SIG-M5 (cell line): Measurements from ENCODE around the gene PARD6G.

Experiments used
- DNase-seq: peaks from one replicate; lab custom pipeline; 2025; lab: John Stamatoyannopoulos, UW

Gene PARD6G

DNA sequence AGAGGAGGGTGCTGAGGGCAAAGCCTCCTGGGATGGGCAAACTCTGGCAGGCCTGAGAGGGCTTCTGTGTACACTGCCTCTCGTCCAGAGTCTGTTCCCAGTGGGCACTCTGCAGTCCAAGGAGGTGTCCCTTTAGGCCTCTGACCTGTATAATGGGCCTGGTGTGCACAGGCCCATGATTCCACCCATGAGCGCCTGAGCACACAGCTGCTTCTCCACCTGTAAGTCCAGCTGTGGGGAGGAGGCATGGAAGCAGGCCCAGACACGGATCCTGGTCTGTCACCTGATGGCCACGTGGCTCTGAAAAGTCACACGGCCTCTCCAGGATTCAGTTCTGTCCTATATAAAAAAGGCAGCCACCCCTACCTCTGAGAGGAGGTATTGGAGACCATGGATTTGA lies 57.0 kb downstream of the PARD6G start:
- no peak for DNase-seq

DNA sequence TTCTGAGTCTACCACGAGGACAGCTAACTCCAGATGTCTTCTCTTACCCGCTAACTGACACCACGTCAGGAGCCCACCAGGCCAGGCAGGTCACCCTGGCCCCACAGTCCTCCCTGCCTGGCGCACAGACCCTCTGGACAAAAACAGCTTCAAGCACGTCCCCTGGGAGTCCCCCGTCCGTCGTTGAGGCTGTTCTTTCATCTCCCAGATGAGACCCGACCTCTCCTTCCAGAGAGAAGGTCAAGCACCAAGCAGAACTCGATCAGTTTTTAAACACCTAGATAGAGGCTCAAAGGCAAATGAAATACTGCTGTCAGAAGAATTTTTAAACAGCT lies 57.8 kb downstream of the PARD6G start:
- DNase-seq: no peak

DNA sequence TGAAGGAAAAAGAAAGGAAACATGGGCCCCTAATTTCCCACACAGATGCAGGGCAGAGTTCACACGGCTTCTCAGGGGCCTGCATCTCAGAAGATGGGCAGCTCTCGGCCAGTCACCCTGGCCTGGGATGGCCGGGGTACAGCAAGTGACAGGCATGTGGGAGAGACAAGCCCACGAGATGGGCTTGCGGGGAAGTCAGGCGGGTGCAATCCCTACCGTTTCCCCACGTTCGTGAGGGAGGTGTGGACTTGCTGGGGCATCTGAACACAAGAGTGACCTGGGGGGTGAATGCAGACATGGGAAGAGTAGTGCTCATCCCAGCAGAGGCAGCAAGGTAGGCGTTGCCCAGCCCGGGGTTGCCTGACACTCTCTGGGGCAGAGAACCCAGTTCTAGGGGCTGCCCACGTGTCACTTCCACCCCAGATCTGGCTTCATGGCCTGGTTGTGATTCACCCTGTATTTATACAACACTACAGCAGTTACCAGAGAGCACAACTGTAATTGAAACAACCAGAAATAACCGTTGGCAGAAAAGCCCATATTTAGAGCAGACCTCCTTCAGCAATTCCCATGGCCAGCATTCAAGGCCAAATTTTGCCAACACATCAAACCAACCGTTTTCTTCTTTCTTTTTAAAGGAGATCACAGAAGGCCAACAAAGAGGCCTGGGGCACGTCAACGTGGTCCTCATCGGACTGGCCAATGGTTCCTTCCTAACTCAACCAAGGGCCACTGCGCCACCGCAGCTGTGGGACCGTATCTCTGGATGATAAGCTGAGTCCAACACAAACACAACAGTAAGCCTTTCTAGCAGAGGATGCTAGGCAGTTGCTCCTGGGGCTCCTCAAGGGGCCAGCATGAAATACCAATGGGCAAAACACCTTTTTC lies 58.4 kb downstream of the PARD6G start:
- DNase-seq: no peak

DNA sequence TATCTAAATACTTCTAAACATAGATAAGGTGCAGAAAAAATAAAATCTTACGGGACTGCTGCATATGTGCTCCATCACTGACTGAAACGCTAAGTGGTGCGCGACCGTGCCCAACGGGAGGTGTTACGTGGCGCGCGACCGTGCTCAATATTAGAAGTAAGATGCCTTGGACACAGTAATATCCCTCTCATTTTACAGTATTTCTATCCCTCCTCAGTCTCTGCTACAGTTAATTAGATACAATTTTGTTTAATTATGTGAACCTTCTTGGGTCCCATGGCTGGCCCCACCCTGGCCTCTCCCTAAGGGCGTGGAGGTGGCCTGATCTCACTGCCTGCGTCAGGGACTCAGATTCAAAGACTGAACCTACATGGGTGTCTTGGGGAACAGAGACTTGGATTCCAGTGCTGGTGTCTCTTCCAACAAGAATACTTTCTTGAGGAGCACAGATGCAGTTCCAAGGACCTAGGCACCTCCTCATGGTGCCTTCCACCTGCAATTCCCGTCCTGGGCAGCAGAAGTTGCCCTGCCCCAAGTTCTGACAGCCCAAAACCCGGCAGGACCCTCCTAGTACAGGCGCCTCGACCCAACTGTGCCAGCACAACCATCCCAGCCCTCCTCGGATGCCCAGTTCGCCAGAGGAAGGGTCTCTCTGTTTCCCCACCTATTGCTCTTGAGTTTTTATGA lies 59.2 kb downstream of the PARD6G start:
- DNase-seq: no peak

DNA sequence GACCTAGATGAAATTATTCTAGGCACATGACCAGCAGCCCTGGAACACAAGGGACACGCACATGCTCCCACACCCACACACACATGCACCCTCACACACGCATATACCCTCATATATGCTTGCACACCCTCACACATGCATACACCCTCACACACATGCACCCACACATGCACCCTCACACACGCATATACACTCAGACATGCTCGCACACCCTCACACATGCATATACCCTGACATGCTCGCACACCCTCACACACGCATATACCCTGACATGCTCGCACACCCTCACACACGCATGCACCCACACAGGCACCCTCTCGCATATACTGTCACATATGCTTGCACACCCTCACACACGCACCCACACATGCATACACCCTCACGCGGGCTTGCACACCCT lies 61.8 kb downstream of the PARD6G start:
- no peak for DNase-seq

DNA sequence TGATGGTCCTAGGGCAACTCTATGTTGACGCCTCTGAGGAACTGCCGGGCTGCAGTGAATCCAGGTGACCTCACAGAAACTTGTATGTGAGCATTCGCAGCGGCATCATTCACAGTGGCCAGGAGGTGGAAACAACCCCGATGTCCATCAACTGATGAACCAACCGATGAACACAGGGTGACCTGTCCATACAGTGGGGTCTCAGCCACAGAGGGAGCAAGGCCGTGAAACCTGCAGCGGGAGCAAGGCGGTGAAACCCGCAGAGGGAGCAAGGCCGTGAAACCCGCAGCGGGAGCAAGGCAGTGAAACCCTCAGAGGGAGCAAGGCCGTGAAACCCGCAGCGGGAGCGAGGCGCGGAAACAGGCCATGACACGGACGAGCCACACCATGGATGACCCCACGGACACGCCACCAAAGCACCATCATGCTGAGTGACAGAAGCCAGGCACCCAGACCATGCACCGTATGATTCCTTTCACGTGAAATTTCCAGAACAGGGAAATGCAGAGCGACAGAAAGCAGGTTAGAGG lies 63.0 kb downstream of the PARD6G start:
- no peak for DNase-seq

DNA sequence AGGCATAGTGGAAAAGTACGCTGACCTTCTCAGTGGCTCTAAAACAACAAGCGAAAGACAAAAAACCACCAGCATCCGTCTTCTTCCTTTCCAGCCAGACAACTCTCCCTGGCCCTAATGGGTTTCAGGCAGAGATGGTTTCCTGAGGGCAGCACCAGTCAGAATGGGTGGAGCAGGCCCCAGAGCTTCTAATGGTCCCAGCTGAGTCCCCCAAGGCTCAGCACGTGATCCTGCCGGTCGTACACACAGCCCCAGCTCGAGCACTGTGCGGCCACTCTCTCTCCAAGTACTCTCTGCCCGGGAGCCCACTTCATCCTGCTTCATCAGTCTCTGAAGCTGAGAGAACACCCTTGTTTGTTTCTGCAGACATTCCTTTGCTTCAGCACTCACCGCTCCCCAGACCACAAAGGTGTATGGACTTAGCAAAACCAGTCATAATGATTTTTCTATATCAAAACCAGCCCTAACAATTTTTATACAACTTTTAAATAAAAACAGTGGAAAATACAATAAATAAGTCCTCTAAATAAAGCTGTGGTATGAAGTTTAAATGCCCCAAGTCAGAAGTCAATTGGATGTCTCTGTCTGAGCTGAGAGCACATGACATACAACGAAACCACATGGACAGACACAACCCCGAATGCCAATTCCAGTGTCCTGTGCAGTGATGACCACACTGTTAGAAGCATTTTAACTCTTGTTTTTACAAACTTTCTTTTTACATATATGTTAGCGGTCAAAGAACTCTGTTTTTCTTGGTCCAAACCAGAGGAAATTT lies 63.9 kb downstream of the PARD6G start:
- no peak for DNase-seq

DNA sequence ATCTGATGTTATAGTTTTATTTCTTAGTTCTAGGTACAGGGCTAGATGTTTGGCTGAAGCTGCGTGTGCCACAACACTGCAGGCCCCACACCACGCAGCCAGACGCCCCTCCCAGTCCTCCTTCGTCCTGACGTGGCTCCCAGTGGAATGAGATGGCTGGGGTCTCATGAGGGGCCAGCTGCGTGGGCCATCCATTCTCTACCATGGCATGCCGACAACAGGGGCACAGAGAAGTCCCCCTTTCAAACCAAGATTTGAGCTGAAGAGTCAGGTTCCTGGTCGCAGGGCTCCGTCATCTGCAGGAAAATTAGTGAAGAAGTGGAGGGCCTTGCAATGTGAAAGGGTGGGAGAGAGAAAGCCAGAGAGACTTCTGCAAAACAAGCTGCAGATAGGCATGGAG lies 64.5 kb downstream of the PARD6G start:
- DNase-seq: no peak

DNA sequence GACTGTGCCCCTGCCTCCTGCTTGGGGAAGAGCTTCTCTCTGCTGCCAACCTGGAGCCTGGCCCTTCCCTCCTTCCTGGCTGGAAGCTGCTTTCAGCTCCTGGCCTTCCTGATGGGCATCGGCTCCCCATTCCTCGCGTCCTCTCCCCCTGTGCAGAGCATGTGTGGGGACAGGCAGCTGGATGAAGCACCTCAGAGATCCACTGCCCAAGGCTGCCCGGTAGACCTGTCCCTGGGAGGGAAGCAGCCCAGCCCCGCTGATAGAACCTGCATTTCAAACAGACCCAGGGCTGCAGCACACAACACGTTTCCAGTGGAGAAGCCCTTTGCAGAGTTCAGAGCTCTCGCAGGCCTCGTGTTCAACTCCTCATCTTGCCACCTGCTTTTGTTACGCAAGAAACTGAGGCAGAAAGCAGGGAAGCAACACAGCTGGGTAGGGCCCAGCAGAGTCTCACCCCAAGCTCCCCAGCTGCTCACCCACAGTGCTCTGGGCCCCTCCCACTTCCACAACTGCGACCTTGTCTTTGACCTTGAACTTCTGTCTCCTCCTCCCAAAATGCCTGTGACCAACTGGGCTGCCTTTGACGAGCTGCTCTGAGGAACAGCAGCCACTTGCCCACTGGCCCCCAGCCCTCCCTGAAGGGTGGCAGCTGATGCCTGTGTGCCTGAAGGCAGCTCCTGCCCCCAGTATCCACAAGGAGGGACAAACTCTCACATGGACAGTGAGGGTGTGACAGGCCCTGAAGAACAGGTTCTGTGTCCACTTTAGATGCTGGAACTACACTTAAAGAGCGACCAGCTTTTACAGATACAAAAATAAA lies 65.5 kb downstream of the PARD6G start:
- no peak for DNase-seq

DNA sequence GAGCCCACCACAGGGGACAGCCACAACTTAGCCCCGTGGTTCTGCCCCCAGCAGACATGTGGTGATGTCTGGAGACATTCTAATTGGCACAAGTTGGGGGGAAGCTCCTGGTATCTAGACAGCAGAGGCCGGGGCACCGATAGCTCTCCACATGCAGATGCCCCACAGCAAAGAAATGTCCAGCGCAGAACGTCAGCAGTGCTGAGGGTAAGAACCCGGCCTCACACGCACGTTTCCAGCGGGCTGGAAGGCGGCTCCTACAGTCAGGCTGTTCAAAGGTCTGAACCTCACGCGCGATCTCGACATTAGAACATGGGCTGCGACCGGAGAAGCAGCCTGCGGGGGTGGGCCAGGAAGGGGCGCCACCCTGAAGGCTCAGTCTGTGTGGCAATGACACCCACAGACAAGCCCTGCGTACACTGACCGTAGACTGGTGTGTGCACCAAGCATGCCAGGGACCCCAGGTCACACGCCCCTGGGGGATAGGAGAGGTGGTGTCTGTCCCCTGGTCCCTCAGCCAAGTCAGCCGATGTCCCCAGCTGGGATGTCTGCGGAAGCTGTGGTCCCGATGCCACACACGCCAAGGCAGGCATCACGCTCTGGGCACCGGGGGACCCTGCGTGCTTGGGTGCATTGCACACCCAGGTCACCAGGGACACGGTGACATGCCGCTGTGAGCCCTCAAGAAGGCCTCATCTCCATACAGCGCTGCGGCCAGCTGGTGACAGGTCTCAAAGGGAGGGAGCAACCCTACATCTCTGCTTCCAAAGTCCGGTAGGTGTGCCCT lies 66.3 kb downstream of the PARD6G start:
- no peak for DNase-seq

DNA sequence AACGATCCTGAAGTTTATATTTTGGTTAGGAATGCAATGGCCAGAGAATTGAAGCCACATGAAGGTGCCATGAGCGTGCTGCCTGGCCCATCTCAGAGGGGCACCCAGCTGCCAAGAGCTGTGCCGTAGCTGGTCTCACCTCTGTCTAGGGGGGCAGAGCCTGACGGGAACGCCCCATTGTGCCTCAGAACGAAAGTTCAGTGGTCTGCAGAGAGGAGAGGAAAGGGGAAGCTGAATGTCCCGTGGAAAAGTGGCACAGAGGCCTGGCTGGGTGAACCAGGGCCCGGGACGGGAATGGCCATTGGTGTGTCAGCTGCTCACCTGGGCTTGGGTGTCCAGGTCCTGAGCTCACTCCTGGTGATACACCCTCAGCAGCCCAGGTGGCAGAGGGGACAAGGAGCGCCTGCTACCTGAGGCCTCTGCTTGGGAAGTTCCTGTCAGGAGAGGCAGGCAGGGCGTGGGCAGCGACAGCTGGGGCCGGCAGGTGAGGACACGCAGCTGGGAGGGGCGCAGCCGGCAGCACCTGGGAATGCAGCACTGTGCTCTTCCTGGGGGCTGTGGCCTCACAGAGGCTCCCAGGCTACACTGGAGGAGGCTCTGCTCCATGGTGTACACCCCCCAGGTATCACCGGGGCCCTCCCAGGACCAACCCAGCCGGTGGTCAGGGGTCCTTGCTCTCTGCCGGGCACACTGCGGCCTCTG lies 67.3 kb downstream of the PARD6G start:
- peak; percentile 3 for DNase-seq

DNA sequence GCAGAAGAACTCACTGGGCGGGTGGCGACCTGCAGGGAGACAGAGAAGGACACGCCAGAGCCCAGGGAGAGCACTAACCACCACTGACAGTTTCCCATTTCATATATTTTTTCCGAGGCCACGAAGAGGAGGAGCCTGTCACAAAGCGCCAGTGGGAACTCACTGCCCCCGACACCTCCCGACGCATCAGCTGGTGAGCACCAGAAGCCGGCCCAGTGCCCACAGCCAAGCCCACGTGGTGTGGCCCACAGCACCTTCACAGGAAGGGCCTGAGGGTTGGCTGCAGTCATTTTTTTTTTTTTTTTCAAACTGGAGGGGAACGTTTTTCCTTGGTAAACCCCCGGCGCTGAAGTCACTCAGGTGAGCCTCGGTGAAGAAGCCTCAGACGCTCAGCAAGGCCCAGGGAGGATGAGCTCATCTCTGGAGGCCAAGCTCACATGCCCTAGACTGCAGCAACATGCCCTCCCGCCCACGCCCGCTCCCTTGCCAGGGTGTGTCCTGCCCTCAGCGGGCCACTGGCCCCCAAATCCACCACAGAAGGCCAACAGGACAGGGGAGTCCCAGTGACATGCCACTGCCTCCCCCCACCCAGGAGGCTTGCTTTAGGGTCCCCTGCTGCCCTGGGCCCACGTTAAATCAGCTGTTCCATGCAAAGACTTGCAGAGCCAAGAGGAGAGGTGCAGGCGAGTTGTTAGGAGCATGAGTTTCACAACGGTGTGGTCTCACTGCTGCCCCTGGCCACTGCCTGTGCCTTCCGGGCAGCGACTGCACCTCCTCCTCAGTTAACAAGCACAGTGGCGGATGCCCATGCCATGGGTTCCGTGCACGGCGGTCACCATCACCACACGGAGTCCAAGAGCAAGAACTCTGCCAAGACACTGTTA lies 68.1 kb downstream of the PARD6G start:
- DNase-seq: no peak

DNA sequence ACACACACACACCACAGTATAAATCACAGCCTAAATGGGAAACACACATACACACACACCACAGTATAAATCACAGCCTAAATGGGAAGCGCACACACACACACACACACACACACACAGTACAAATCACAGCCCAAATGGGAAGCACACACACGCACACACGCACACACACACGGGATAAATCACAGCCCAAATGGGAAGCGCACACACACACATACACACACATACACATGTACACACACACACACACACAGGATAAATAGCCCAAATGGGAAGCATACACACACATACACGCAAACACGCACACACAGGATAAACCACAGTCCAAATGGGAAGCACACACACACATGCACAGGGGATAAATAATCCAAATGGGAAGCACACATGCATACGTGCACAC lies 70.2 kb downstream of the PARD6G start:
- no peak for DNase-seq

DNA sequence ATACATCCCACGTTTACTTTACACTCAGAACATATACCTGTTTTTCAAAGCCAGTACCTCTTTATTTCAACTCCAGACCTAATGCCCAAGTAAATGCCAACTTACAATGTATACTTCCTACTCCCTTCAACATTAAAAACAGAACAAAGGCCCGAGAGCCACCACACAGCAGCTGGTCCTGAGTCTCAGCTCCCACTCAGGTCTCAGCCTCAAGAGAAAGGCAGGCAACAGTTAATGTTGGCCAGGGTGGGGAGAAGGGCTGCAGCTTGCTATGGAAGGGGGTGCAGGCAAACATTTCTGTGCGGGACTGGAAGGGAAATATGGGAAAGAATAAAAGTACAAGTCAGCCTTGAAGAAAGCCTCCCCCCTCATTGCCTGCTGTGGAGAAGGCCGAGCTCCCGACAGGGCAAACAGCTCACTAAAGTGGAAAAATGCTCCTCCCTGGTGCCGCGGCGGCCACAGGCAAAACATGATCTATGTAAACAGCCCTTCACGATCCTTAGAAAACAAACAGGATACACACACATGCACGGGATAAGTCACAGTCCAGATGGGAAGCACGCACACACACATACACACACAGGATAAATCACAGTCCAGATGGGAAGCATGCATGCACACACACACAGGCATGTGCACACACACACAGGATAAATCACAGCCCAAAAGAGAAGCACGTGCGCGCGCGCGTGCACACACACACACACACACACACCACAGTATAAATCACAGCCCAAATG lies 70.8 kb downstream of the PARD6G start:
- no peak for DNase-seq

DNA sequence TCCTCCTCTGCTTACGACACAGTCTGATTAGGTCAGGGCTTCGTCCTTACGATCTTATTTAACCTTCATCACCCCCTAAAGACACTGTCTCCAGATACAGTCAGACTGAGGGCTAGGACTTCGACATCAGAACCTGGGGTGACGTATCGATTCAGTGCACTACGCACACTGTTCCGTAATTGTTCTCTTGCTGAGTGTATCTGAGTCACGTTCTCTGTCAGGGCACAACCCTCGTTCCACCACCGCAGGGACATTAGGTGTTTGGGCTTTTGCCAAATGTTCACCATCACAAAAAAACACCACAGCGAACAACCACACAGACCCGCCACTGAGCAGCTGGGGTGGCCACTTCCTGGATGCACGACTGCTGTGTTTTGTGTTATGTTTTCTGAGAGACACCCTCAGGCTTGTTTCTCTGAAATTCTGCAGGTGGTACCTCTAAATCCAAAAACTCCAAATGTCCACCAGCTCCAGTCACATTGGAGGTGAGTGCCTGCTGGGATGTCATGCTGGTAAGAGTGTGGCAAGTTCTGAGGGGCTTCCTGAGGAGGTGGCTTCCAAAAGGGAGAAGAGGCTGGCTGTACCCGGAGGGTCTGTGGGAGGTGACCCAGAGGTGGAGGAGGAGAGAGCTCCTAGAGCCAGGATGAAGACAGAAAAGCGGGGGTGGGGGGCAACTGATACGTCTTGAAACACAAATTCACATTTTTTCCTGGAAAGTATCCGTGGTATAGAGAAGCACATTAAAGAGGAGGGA lies 71.7 kb downstream of the PARD6G start:
- DNase-seq: no peak

DNA sequence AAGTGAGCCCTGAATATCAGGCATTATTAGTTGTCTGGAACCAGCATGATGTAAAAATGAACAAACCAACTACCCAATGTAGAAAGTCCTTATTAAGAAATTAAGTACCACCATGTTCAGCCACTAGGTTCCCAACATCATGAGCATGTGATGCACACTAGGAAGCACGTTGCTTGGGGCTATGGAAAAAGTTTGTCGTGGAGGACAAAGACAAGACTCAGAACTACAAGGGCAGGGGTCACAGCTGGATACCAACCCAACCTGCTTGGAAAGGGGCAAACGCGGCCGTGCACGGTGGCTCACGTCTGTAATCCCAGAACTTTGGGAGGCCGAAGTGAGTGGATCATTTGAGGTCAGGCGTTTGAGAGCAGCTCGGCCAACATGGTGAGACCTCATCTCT lies 74.3 kb downstream of the PARD6G start:
- no peak for DNase-seq

DNA sequence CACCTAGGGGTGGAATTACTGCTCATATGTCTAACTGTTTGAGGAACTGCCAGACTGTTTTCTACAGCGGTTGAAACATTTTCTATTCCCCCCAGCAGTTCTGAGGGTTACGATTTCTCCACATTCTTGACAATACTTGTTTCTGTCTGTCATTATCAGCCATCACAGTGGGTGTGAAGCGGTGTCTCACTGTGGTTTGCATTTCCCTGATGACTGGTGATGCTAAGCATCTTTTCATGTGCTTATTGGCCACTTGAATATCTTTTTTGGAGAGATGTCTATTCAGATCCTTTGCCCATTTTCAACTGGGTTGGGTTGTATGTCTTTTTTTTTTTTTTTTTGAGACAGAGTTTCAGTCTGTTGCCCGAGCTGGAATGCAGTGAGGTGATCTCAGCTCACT lies 75.3 kb downstream of the PARD6G start:
- DNase-seq: no peak
